ENCODE data around the gene RIC8B.

DNA sequence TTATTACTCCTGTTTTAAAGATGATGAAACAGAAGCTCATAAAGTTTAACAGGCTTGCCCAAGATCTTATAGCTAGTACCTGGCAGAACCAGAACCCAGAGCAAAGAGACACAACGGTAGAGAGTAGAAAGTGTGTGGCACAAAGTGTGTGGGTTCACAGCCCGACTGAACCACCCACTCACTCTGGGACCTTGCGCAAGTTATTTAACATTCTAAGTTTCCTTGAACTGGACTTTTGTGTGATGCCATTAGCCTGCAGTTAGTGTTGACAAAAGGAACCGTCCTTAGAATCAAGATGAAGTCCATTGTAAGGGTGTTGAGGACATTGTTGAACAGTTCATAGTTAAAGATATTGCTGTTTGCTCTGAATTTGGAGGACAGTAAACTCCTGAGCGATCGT is 29.9 kb upstream of the RIC8B start:
- TF ChIP-seq ZNF274 (IDR thresholded peaks at IDR 0.05; ENCODE audit: low read depth, low read length), result no peak
- TF ChIP-seq SUZ12 (IDR thresholded peaks at IDR 0.05; ENCODE audit: extremely low read depth, insufficient read depth, insufficient read length), result no peak
